HG02642 (cell line): Measurements from ENCODE around the gene ANAPC1.
"Not testable (repeated sequence)": the region's sequence is repeated elsewhere in the genome, so short reads cannot be mapped to it uniquely, and the experiment has no call there.

Source experiments
- ATAC-seq: cut with Tn5 transposase; IDR thresholded peaks from one replicate; pipeline ENCODE4 v1.9.1; 2021; ENCODE audit warnings: mild to moderate bottlenecking; ENCODE audit not compliant: unreplicated experiment, poor library complexity

ANAPC1 gene

GRCh38 chr2:111748429-111748828, 135.6 kb downstream of the ANAPC1 start:
- ATAC-seq: not testable (repeated sequence)

- peak; percentile 80 for ATAC-seq
Measured at GRCh38 chr2:111747410-111748115, 136.4 kb downstream of the ANAPC1 start.

- not testable (repeated sequence) for ATAC-seq
Measured at GRCh38 chr2:111744751-111745150, 139.2 kb downstream of the ANAPC1 start.

DNA sequence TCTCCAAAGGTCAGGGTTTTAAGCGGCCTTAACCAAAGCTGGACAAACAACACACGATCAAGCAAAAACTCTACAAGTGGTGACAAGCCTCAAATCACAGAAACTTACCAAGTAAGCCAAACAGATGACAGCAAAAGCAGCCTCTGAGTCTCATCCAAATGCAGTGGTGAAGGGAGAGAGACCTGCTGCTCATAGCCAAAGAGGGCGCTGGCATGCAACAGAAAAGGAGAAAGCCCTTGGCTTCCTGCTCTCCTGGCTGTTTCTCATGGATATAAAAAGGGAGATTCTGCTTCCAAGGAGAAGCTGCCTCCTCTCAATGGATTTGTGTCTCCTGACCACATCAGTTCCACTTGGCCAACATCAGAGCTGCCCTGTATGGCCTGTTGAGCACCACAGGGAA, 142.5 kb downstream of the ANAPC1 start:
- ATAC-seq: not testable (repeated sequence)

DNA sequence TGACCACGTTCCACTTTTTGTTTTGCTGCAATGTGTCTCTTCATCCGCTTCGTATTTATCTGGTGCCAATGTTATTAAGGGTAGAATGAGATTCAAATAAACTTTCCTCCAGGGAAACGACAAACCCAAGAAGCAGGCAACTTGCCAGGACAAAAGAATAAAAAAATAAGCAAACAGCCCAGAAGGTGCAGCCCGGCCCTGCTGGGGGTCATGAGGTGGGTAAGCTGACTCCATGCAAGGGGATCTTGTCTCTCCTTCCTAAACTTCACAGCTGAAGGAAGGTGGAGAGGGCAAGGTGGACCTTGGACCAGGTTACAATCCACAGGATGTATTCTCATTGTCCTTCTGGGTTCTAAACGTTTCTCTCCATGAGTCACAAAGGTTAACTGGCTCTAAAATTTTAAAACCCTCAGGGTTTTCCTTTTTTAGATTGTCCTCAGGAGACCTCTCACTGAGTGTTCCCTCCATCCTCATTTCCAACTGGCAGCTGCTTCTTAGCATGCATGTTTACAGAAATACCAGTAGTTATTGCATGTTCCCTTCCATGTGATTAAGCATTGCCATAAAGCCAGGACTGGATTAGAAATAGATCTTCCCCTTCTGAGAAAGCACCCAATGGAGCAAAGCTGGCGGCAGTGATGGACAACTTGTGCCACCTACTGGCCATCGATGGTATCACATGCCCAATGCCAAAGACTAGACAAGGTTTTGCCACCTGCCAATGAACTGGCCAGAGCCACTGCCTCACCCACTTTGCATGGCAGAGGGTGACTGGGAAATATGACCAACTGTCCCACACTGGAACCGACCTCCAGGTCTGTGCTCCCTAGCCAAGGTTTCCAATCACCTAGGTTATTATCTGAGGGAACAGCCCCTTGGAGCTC, 147.9 kb downstream of the ANAPC1 start:
- peak; percentile 70 for ATAC-seq

GRCh38 chr2:111735420-111735819, 148.6 kb downstream of the ANAPC1 start:
- not testable (repeated sequence) for ATAC-seq

GRCh38 chr2:111729812-111730458, 154.1 kb downstream of the ANAPC1 start:
- not testable (repeated sequence) for ATAC-seq

GRCh38 chr2:111727611-111728110, 156.3 kb downstream of the ANAPC1 start:
- ATAC-seq: not testable (repeated sequence)

- peak; percentile 78 for ATAC-seq
Measured at GRCh38 chr2:111725742-111726141, 158.3 kb downstream of the ANAPC1 start.

- not testable (repeated sequence) for ATAC-seq
Measured at GRCh38 chr2:111719610-111720009, 164.4 kb downstream of the ANAPC1 start.
